Neural progenitor cell (in vitro differentiated cells): ENCODE measurements around the gene SPACA7.

Experiments used
- EZH2 ChIP-seq: fragments of 200-600 bp; sonication (generic); IDR thresholded peaks from 2 replicates; pipeline ENCODE4 v1.6.1; 2017; ENCODE audit warnings: antibody characterized with exemption, mild to moderate bottlenecking, moderate library complexity
- TF ChIP-seq, protein P1 (sequence below): fragments of 200-600 bp; sonication (generic); IDR thresholded peaks from 2 replicates; pipeline ENCODE4 v1.5.1; 2017; ENCODE audit warnings: antibody characterized with exemption, mild to moderate bottlenecking

DNA sequence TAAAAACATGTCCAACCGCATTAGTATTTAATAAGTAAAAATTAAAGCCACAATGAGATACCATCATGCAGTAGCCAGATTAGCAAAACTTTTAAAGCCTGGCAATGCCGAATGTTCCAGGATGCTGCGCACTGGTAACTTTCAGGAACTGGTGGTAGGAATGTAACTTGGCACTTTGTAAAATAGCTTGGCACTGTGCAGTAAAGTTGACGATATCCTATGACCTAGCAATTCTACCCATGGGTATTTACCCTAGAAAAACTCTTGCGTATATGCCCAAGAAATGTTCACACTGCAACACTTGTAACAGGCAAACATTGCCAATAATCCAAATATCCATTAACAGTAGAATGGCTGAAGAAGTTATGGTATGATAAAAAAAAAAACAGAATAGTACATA, 97.7 kb downstream of the SPACA7 start:
- TF ChIP-seq, protein P1, sequence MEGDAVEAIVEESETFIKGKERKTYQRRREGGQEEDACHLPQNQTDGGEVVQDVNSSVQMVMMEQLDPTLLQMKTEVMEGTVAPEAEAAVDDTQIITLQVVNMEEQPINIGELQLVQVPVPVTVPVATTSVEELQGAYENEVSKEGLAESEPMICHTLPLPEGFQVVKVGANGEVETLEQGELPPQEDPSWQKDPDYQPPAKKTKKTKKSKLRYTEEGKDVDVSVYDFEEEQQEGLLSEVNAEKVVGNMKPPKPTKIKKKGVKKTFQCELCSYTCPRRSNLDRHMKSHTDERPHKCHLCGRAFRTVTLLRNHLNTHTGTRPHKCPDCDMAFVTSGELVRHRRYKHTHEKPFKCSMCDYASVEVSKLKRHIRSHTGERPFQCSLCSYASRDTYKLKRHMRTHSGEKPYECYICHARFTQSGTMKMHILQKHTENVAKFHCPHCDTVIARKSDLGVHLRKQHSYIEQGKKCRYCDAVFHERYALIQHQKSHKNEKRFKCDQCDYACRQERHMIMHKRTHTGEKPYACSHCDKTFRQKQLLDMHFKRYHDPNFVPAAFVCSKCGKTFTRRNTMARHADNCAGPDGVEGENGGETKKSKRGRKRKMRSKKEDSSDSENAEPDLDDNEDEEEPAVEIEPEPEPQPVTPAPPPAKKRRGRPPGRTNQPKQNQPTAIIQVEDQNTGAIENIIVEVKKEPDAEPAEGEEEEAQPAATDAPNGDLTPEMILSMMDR: no peak
- no peak for TF ChIP-seq EZH2
